PC-3 (cell line): ENCODE measurements around the gene TCF20. TPM values are rescaled to one million over a fixed set of nuclear protein-coding genes. Genes with fewer than 3 reads are reported as not detected.

Experiments used
- ATAC-seq: fragments of 200-7000 bp; cut with Tn5 transposase; 2 replicates; pipeline ENCODE4 v1.9.1; 2020; ENCODE audit warnings: mild to moderate bottlenecking, moderate library complexity
- BruUV-seq: library from RNA; stranded (reverse); fragments of 400-500 nt; replicated peaks from 2 replicates; lab custom pipeline; 2021; lab: Mats Ljungman, UMichigan
- CTCF ChIA-PET: fragments of 300-600 bp; sonication (Branson Sonifier 250); formaldehyde crosslinking; loops from one replicate; lab custom pipeline; 2022; ENCODE audit warnings: antibody characterized with exemption; lab: Charles Lee
- POLR2A ChIA-PET: fragments of 300-600 bp; sonication (Branson Sonifier 250); formaldehyde crosslinking; loops from one replicate; lab custom pipeline; 2022; ENCODE audit warnings: antibody characterized with exemption; ENCODE audit not compliant: unreplicated experiment; lab: Charles Lee
- DNase-seq: peaks from one replicate; pipeline ENCODE4 v3.0.0-alpha.2; 2015
- H2AFZ ChIP-seq: fragments of 300-600 bp; sonication (generic); 2 replicates; pipeline ENCODE4 v1.6.0; 2016; ENCODE audit warnings: antibody characterized with exemption, low read length
- H3F3A ChIP-seq: fragments of 300-600 bp; sonication (generic); one replicate; pipeline ENCODE4 v1.6.0; 2017; ENCODE audit warnings: antibody characterized with exemption, low read length, control low read depth, mild to moderate bottlenecking; ENCODE audit not compliant: unreplicated experiment
- H3K27ac ChIP-seq: fragments of 300-600 bp; sonication (generic); 2 replicates; pipeline ENCODE4 v1.5.1; 2016; ENCODE audit warnings: mild to moderate bottlenecking, low read length
- H3K27me3 ChIP-seq: fragments of 300-600 bp; sonication (generic); 2 replicates; pipeline ENCODE4 v1.6.1; 2016; ENCODE audit warnings: low read length, mixed read lengths
- H3K36me3 ChIP-seq: fragments of 300-600 bp; sonication (generic); 2 replicates; pipeline ENCODE4 v1.6.1; 2016; ENCODE audit warnings: low read depth, mixed run types, low read length, mixed read lengths
- H3K4me1 ChIP-seq: fragments of 300-600 bp; sonication (generic); 2 replicates; pipeline ENCODE4 v1.5.1; 2016; ENCODE audit warnings: low read length; ENCODE audit not compliant: insufficient read depth
- H3K4me2 ChIP-seq: fragments of 300-600 bp; sonication (generic); 2 replicates; pipeline ENCODE4 v1.6.0; 2016; ENCODE audit warnings: low read length
- H3K4me3 ChIP-seq: fragments of 300-600 bp; sonication (generic); 2 replicates; pipeline ENCODE4 v1.5.1; 2016; ENCODE audit warnings: mild to moderate bottlenecking, low read length, mixed read lengths
- H3K79me2 ChIP-seq: fragments of 300-600 bp; sonication (generic); 2 replicates; pipeline ENCODE4 v1.6.1; 2017; ENCODE audit warnings: low read length, mixed read lengths
- H3K9ac ChIP-seq: fragments of 300-600 bp; sonication (generic); 2 replicates; pipeline ENCODE4 v1.6.0; 2016; ENCODE audit warnings: mild to moderate bottlenecking, low read length
- H3K9me2 ChIP-seq: fragments of 300-600 bp; sonication (generic); replicated peaks from 2 replicates; pipeline ENCODE4 v1.6.1; 2016; ENCODE audit warnings: mixed run types, low read length, mixed read lengths
- H3K9me3 ChIP-seq: fragments of 300-600 bp; sonication (generic); 2 replicates; pipeline ENCODE4 v1.6.1; 2016; ENCODE audit warnings: low read length, mixed read lengths
- H4K20me1 ChIP-seq: fragments of 300-600 bp; sonication (generic); 2 replicates; pipeline ENCODE4 v1.6.1; 2016; ENCODE audit warnings: low read length, mixed read lengths
- CTCF ChIP-seq: fragments of 300-600 bp; sonication (generic); conservative IDR thresholded peaks from 2 replicates; pipeline ENCODE4 v1.5.1; 2017; ENCODE audit warnings: antibody characterized with exemption, low read depth, mild to moderate bottlenecking, low read length
- EZH2 ChIP-seq: fragments of 300-600 bp; sonication (generic); IDR thresholded peaks from one replicate; pipeline ENCODE4 v1.6.1; 2017; ENCODE audit warnings: antibody characterized with exemption, mild to moderate bottlenecking, low read length; ENCODE audit not compliant: unreplicated experiment
- EZH2phosphoT487 ChIP-seq: fragments of 300-600 bp; sonication (generic); IDR thresholded peaks from 2 replicates; pipeline ENCODE4 v1.6.1; 2018; ENCODE audit warnings: mild to moderate bottlenecking, antibody characterized with exemption, low read length, borderline replicate concordance
- intact Hi-C: fragments of 100-400 bp; cut with micrococcal nuclease; formaldehyde crosslinking; loops from 2 replicates; pipeline ENCODE4 v1.9.0; 2023
- total RNA-seq: library from RNA; depleted of rRNA; stranded (reverse); fragments of >200 nt; gene quantifications from 2 replicates; pipeline ENCODE4 v1.2.3, GENCODE V29; 2014

TCF20 gene
- total RNA-seq, 1 experiment from 2014 or later, result 36.0 TPM

GRCh38 chr22:42282943-42283277, 12.5 kb upstream of the TCF20 start:
- H3K27ac ChIP-seq, result no peak overlapping the region
- H3K79me2 ChIP-seq, result no peaks in the 10 kb centered on the region
- no peak overlapping the region for H2AFZ ChIP-seq
- no peak overlapping the region for H3K9ac ChIP-seq
- intact Hi-C loops, result no loop called here
- no peak for DNase-seq
- ChIA-PET POLR2A (no interaction called here), CTCF (no interaction called here)
- H3K4me1 ChIP-seq, result no peaks in the 10 kb centered on the region
- TF ChIP-seq EZH2, result no peak
- TF ChIP-seq CTCF, result no peak
- no peak for TF ChIP-seq EZH2phosphoT487
- no peaks in the 10 kb centered on the region for H3K9me2 ChIP-seq
- H3K9me3 ChIP-seq, result no peaks in the 10 kb centered on the region
- H3F3A ChIP-seq, result no peaks in the 10 kb centered on the region
- no peak overlapping the region for H3K4me3 ChIP-seq
- no peak overlapping the region for H3K4me2 ChIP-seq
- no peak for ATAC-seq
- no peaks in the 10 kb centered on the region for H3K27me3 ChIP-seq
- no peaks in the 10 kb centered on the region for H4K20me1 ChIP-seq
- BruUV-seq, result no TSS peak
- no peaks in the 10 kb centered on the region for H3K36me3 ChIP-seq

GRCh38 chr22:42282252-42282942, 11.9 kb upstream of the TCF20 start:
- Histone ChIP-seq H3K79me2 (no peaks in the 10 kb centered on the region), H3K9ac (no peak overlapping the region), H3F3A (no peaks in the 10 kb centered on the region), H4K20me1 (no peaks in the 10 kb centered on the region), H3K9me3 (no peaks in the 10 kb centered on the region), H3K36me3 (no peaks in the 10 kb centered on the region), H3K4me3 (no peak overlapping the region), H3K9me2 (no peaks in the 10 kb centered on the region), H3K27ac (no peak overlapping the region), H2AFZ (no peak overlapping the region), H3K4me2 (no peak overlapping the region), H3K27me3 (no peaks in the 10 kb centered on the region), H3K4me1 (no peaks in the 10 kb centered on the region)
- intact Hi-C loops, result no loop called here
- DNase-seq (no peak), ATAC-seq (no peak)
- POLR2A ChIA-PET, result no interaction called here
- no TSS peak for BruUV-seq
- CTCF ChIA-PET, result no interaction called here
- TF ChIP-seq EZH2phosphoT487 (no peak), EZH2 (no peak), CTCF (no peak)

GRCh38 chr22:42281706-42282251, 11.3 kb upstream of the TCF20 start:
- TF ChIP-seq CTCF (no peak), EZH2 (no peak), EZH2phosphoT487 (no peak)
- Histone ChIP-seq H3F3A (no peaks in the 10 kb centered on the region), H3K9ac (no peak overlapping the region), H3K4me2 (no peak overlapping the region), H3K27ac (no peak overlapping the region), H3K79me2 (no peaks in the 10 kb centered on the region), H3K9me3 (no peaks in the 10 kb centered on the region), H3K4me1 (no peaks in the 10 kb centered on the region), H3K4me3 (no peak overlapping the region), H3K36me3 (no peaks in the 10 kb centered on the region), H4K20me1 (no peaks in the 10 kb centered on the region), H3K27me3 (no peaks in the 10 kb centered on the region), H3K9me2 (no peaks in the 10 kb centered on the region), H2AFZ (no peak overlapping the region)
- ATAC-seq, result no peak
- no TSS peak for BruUV-seq
- intact Hi-C loops, result no loop called here
- POLR2A ChIA-PET, result no interaction called here
- CTCF ChIA-PET, result no interaction called here
- no peak for DNase-seq
